WI38 (cell line): ENCODE data around the gene XRRA1.
"Not testable (repeated sequence)": the region's sequence is repeated elsewhere in the genome, so short reads cannot be mapped to it uniquely, and the experiment has no call there.

ENCODE experiments used
- H3K4me3 ChIP-seq: 2 replicates; pipeline ENCODE4 v1.5.1; 2011; ENCODE audit warnings: low read depth, mild to moderate bottlenecking, control low read depth, low read length
- TF ChIP-seq, protein P1 (sequence below): IDR thresholded peaks from 2 replicates; pipeline ENCODE4 v1.5.1; 2012; ENCODE audit warnings: low read depth, mild to moderate bottlenecking, control low read depth, low read length

The XRRA1 gene

DNA sequence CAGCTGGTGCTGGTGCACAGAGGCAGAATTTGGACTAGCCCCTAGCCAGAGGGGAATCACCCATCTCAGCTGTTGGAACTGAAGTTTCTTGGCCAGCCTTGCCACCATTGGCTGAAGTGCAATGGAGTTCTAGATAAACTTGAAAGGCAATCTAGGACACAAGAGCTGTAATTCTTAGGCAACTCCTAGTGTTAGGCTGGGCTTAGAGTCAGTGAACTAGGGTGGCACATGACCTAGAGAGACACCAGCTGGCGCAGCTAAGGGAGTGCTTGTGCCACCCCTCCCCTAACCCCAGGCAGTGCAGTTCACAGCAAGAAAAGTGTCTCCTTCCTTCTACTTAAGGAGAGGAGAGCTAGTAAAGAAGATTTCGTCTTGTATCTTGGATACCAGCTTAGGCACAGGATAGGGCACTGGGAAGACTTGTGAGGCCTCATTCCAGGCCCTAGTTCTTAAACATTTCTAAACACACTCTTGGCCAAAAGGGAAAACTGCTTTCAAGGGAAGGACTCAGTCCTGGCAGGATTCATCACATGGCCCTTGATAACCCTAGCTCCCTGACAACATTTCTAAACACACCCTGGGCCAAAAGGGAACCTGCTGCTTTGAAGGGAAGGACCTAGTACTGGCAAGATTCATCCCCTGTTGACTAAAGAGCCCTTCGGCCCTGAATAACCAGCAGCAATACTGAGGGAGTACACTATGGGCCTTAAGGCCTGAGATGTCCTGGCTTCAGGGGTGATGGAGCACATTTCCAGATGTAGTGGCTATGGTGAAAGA lies 53.4 kb downstream of the XRRA1 start:
- TF ChIP-seq, protein P1, sequence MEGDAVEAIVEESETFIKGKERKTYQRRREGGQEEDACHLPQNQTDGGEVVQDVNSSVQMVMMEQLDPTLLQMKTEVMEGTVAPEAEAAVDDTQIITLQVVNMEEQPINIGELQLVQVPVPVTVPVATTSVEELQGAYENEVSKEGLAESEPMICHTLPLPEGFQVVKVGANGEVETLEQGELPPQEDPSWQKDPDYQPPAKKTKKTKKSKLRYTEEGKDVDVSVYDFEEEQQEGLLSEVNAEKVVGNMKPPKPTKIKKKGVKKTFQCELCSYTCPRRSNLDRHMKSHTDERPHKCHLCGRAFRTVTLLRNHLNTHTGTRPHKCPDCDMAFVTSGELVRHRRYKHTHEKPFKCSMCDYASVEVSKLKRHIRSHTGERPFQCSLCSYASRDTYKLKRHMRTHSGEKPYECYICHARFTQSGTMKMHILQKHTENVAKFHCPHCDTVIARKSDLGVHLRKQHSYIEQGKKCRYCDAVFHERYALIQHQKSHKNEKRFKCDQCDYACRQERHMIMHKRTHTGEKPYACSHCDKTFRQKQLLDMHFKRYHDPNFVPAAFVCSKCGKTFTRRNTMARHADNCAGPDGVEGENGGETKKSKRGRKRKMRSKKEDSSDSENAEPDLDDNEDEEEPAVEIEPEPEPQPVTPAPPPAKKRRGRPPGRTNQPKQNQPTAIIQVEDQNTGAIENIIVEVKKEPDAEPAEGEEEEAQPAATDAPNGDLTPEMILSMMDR, result no peak
- no peak overlapping the region for H3K4me3 ChIP-seq

DNA sequence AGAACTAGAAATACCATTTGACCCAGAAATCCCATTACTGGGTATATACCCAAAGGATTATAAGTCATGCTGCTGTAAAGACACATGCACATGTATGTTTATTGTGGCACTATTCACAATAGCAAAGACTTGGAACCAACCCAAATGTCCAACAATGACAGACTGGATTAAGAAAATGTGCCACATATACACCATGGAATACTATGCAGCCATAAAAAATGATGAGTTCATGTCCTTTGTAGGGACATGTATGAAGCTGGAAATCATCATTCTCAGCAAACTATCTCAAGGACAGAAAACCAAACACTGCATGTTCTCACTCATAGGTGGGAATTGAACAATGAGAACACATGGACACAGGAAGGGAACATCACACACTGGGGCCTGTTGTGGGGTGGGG lies 55.9 kb downstream of the XRRA1 start:
- H3K4me3 ChIP-seq, result not testable (repeated sequence)

DNA sequence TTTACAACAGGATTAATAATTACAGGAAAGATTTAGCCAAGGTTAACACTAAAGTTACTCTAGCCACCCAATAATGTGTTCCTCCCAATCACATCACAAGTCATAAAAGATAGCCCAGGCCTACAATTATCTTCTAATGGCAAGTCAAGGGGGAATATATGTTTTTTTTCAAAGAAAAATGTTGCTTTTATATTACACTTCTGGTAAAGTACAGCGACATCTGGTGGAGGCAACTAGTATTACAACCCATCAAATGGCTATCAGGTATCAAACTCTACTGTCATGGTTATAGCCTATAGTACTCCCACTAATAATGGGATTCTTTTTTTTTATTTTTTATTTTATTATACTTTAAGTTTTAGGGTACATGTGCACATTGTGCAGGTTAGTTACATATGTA lies 71.8 kb downstream of the XRRA1 start:
- TF ChIP-seq, protein P1, result peak; percentile 21; the same call in 1 of the 2 replicates
- no peak overlapping the region for H3K4me3 ChIP-seq

DNA sequence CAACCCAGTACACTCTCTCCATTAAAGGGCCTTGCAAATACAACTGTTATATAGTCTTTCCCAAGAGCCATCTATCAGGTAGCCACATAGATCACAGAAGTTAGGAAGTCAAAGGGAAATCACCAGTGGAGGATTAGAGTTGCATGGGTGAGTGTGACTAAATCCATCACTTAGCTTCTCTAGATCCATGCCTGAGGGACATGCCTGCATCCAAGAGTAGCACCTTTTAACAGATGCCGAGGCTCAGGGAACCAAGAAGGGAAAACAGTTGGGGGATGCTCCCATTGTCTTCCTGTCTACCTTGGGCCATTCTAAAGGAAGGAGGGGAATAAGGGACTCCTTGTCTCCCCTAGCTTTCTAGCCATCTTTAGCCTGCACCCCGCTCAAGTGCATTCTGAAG lies 77.9 kb downstream of the XRRA1 start:
- no peak overlapping the region for H3K4me3 ChIP-seq
- TF ChIP-seq, protein P1, result no peak

DNA sequence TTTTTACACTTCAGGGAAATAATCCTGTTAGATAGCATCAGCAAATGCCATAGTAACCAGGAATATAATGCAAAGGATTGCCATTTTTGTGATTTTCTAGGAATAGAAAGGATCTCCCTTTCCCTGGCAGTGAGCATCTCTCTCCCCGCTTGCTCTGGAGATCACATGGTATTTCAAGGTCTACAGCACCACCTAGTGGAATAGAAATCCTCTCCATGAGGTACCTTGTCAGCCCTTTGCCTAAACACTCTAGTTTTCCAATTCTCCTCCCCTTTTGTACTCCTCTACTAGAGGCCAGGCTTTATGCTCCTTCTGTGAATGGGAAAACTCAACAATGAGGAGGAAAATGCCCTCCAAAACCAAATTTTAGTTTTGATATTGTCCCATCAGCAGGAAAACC lies 78.4 kb downstream of the XRRA1 start:
- TF ChIP-seq, protein P1, result peak; percentile 46
- no peak overlapping the region for H3K4me3 ChIP-seq

DNA sequence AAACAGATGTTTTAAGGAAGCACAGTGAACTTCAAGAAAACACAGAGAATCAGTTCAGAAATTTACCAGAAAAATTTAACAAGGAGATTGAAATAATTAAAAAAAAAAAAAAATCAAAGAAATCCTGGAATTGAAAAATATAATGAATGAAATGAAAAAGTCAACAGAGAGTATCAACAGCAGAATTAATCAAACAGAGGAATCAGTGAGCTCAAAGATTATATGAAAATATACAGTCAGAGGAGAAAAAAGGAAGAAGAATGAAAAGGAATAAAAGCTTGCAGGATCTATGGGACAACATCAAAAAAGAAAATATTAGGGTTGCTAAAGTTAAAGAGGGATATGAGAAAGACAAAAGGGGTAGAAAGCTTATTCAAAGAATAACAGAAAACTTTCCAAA lies 82.3 kb downstream of the XRRA1 start:
- no peak overlapping the region for H3K4me3 ChIP-seq
- TF ChIP-seq, protein P1, result no peak

DNA sequence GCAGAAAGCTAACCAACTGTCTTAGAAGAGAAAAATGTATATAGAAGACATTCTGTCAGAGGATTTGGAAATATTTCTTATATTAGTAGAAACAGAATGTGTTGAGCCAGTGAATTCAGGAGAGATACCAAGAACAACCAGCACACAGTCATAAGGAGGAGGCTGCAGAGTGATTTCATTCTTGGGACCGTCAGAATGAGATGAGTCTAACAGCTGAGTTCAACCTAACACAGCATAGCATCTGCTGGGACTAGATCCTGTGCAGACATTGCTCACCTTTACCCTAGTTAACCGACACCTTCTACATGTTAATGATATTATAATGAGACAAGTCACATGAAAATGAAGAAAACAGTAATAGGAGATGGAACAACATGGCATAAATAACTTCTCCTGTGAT lies 85.5 kb downstream of the XRRA1 start:
- H3K4me3 ChIP-seq, result no peak overlapping the region
- TF ChIP-seq, protein P1, result no peak

DNA sequence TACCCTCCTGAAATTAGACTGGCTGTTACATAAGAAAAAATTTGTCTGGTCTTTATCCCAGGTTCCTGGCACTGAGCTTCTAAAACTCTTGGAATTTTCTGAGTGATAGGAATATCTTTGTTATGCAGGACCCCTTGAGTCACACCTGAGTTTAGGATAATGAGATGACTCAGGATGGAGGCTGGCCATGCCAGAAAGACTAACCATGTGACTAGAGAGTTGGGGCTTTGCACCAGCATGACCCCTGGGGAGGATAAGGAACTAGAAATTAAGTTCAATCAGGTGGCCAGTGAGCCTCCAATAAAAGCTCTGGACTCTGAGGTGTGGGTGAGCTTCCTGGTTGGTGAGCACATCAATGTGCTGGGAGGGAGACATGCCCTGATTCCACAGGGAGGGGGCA lies 88.1 kb downstream of the XRRA1 start:
- TF ChIP-seq, protein P1, result no peak
- no peak overlapping the region for H3K4me3 ChIP-seq
